Measurements from ENCODE around the gene C3orf70. TPM values are rescaled to one million over a fixed set of nuclear protein-coding genes. Genes with fewer than 3 reads are reported as not detected.

The C3orf70 gene, protein sequence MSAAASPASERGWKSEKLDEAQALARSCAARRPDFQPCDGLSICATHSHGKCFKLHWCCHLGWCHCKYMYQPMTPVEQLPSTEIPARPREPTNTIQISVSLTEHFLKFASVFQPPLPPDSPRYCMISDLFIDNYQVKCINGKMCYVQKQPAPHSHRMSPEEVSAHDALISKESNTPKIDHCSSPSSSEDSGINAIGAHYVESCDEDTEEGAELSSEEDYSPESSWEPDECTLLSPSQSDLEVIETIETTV
- under 1 TPM in 1 of 2 donors, not detected in 1; 0.06 TPM for total RNA-seq

DNA sequence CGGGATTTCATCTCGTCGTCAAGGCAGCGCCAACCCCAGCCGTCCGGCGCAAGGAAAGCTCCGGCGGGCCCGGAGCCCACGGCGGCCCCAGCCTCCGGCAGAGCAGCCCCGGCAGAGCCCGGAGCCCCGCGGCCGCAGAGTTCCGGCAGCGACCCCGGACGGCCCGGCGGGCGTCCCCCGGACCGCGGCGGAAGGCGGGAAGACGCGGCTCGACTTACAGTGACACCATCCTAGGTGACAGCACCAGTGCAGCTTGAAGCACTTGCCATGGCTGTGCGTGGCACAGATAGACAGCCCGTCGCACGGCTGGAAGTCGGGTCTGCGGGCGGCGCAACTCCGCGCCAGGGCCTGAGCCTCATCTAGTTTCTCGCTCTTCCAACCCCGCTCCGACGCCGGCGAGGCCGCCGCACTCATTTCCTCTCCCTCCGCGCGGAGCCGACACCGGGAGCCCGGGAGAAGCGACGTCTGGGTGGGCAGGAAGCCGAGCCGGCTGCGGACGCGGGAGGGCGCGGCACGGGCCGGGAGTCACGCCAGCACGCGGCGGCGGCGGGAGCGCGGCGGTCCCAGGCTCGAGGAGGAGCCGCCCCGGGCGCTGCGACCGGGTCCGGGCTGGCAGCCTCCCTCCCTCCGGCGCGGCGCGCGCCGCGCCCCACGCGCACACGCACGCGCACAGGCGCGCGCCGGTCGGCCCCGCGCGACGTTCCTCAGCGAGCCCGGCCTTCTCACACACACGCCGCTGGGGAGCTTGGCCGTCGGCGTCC lies at the start of gene C3orf70:
Gene C3orf70, minus strand, starts transcription at position 651 of the 761 bp plus-strand sequence. Its CDS starts 237 bp downstream, at position 414.
- H3K9me3 Mint-ChIP-seq: no peaks in the 10 kb centered on the region
- DNase-seq (ENCODE audit: low spot score in 2 of 2) (peak in 1 of 2 donors; percentile 39), ATAC-seq (peak; percentile 45 to 75)
- no peak within 1 kb of the TSS for H3K27ac Mint-ChIP-seq
- H3K36me3 Mint-ChIP-seq: peaks cover 0 to 13% of the 10 kb centered on the region in 2 donors

DNA sequence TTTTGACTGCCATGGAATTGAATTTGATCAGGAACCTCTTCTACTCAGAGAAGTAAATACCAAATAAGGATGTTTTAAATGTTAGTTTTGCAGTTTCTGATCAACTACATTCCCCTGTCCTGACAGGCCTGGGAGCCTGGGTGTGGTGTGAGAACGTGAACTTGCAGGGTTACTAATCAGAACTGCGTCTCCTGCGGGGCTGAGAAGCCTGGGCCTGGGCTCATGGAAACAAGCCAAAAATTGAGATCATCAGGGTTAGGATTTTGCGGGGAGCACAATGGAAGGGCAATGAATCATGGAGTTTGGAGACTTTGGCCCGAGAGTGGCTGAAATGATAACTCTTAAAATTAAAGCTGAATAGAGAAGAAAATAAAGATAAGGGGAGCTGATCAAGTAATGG lies 47.8 kb upstream of the C3orf70 start:
- Mint-ChIP-seq H3K27ac (no peak overlapping the region), H3K36me3 (peaks cover 5 to 7% of the 10 kb centered on the region in 2 donors), H3K9me3 (peaks cover under 1 to 1% of the 10 kb centered on the region in 2 donors)
- ATAC-seq: no peak
- no peak for DNase-seq (ENCODE audit: low spot score in 2 of 2)

DNA sequence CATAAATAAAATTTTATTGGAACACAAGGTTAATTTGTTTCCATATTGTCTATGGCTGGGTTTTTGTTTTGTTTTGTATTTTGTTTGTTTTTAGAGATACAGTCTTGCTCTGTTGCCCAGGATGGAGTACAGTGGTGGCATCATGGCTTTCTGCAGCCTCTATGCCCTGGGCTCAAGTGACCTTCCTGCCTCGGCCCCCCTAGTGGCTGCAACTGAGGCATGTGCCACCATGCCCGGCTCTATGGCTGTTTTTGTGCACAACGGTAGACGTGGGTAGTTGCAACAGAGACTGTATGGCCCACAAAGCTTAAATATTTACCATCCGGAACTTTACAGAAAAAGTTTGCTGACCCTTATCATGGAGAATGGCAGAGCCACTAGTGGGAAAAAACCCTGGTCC lies 46.8 kb upstream of the C3orf70 start:
- H3K9me3 Mint-ChIP-seq: peaks cover 4 to 9% of the 10 kb centered on the region in 2 donors
- no peak overlapping the region for H3K27ac Mint-ChIP-seq
- DNase-seq (ENCODE audit: low spot score in 2 of 2): no peak
- no peak for ATAC-seq
- H3K36me3 Mint-ChIP-seq: peaks cover 7 to 11% of the 10 kb centered on the region in 2 donors

GRCh38 chr3:185199206-185199605 lies 46.3 kb upstream of the C3orf70 start:
- peaks cover 7 to 11% of the 10 kb centered on the region in 2 donors for H3K36me3 Mint-ChIP-seq
- peaks cover 4 to 9% of the 10 kb centered on the region in 2 donors for H3K9me3 Mint-ChIP-seq
- no peak overlapping the region for H3K27ac Mint-ChIP-seq
- ATAC-seq (no peak), DNase-seq (ENCODE audit: low spot score in 2 of 2) (no peak)

GRCh38 chr3:185197068-185197467 lies 44.2 kb upstream of the C3orf70 start:
- DNase-seq (ENCODE audit: low spot score in 2 of 2): no peak
- H3K9me3 Mint-ChIP-seq: peaks cover 4 to 9% of the 10 kb centered on the region in 2 donors
- no peak for ATAC-seq
- H3K27ac Mint-ChIP-seq: no peak overlapping the region
- peaks cover 7 to 20% of the 10 kb centered on the region in 2 donors for H3K36me3 Mint-ChIP-seq

- peaks cover 4 to 9% of the 10 kb centered on the region in 2 donors for H3K9me3 Mint-ChIP-seq
- H3K36me3 Mint-ChIP-seq: peaks cover 7 to 18% of the 10 kb centered on the region in 2 donors
- DNase-seq (ENCODE audit: low spot score in 2 of 2): no peak
- no peak for ATAC-seq
- no peak overlapping the region for H3K27ac Mint-ChIP-seq
These were observed 42.8 kb upstream of the C3orf70 start for GRCh38 chr3:185195652-185196051.

DNA sequence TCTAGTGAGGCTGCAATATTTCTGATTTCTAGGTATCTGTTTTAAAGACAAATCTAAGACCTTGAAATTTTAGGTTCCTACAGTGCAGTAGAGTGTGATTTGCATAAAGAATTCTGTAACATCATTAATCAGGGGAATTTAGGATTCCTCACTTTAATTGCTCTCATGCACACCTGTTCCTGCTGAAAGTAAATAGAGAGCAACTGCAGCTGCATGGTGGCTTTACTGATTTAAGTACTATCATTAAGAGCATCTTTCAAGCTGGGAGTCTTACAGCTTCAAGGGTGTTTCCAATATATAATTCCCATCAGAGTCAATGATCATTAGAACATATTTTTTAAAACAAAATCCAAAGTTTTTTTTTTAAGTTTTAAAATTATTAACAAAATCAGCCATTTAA lies 36.0 kb upstream of the C3orf70 start:
- no peaks in the 10 kb centered on the region for H3K9me3 Mint-ChIP-seq
- DNase-seq (ENCODE audit: low spot score in 2 of 2): no peak
- no peak for ATAC-seq
- peaks cover 0 to 9% of the 10 kb centered on the region in 2 donors for H3K36me3 Mint-ChIP-seq
- no peak overlapping the region for H3K27ac Mint-ChIP-seq

DNA sequence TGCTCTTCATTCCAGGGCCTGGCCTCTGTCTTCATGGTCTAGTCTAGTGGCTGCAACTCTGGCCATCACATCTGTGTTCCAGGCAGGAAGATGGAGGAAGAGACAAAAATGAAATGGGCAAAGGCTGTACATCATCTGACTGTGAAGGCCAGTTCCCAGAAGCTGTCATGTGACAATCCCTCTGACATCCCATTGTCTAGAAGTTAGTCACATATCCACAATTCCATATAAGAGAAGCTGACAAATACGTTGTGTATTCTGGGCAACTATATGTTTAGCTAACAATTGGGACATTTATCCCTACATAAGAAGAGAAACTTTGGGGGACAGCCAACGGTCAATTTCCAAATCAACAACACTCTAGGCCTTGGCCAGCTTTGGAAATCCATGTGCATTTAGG lies 34.5 kb upstream of the C3orf70 start:
- Mint-ChIP-seq H3K36me3 (peaks cover 0 to 1% of the 10 kb centered on the region in 2 donors), H3K9me3 (no peaks in the 10 kb centered on the region), H3K27ac (no peak overlapping the region)
- DNase-seq (ENCODE audit: low spot score in 2 of 2): no peak
- ATAC-seq: no peak

DNA sequence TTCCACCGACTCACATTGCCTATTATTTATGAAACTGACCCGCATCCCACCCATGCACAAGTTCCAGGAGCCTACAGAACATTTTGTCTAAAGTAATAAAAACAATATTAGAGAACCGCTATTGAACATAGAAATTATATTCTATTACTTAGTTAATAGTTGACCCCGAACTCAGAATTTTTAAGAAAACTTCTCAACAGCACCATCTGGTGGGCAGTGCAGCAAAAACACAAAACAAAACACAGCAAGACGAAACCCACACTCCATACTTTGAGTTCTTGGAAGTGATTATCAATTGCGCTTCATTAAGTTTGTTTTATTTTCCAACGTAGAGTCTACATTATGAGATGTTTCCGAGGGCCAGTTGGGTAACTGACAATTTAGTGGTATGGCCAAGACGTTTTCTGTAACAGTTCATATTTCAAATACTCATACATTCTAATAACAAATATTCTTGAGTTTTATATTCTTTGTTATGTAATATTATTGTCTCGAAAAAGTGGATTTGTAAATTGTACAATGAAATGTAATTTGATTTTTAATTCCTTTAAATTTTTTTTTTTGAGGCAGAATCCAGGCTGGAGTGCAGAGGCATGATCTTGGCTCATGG lies 24.0 kb upstream of the C3orf70 start:
- ATAC-seq (no peak), DNase-seq (ENCODE audit: low spot score in 2 of 2) (peak in 1 of 2 donors; percentile 31)
- H3K27ac Mint-ChIP-seq: no peak overlapping the region
- H3K9me3 Mint-ChIP-seq: no peaks in the 10 kb centered on the region
- no peaks in the 10 kb centered on the region for H3K36me3 Mint-ChIP-seq

GRCh38 chr3:185175370-185175987 lies 22.6 kb upstream of the C3orf70 start:
- no peak overlapping the region for H3K27ac Mint-ChIP-seq
- no peak for DNase-seq (ENCODE audit: low spot score in 2 of 2)
- H3K36me3 Mint-ChIP-seq: no peaks in the 10 kb centered on the region
- no peaks in the 10 kb centered on the region for H3K9me3 Mint-ChIP-seq
- ATAC-seq: no peak

DNA sequence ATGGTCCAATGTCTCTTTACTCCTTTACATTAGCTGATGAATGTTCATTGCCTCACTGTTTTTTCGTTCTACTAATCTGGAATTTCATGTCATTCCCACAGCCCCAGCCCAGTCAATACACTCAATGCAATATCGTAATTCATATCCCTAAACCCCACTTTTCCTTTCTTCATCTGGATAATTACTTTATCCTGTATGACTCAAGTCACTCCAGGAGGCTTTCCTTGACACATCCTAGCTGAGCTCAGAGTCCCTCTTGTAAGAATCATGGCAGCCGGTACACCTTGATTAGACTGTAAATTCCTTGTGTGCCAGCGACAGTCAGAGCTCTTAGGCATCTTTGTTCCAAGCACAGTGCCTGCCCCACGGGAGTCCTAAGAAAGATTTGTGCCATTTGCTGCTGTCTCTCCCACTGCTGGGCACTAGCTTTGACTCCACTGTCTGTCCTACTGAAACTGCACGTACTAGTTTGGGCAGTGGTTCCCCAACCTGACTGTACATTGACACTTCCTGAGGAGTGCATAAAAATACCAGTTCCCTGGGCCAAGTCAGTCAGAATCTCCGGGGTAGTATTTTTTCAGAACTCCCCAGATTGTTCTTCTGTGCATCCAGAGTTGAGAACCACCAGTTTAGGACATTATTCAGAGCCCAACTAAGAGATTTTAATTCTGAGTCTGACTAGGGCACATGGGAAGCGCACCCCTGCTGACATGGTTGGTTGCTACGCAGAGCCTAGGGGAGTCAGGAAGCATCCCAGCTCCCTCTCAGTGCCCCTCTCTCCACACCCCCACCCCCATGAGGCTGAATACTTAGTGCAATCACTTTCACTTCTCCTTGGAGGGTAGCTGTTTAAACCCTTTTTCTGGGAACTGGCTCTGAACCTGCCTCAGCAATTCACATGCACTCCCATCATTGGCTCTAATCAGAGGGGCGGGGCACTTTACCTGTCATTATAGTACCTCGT lies 19.5 kb upstream of the C3orf70 start:
- ATAC-seq (no peak), DNase-seq (ENCODE audit: low spot score in 2 of 2) (no peak)
- no peak overlapping the region for H3K27ac Mint-ChIP-seq
- H3K36me3 Mint-ChIP-seq: no peaks in the 10 kb centered on the region
- H3K9me3 Mint-ChIP-seq: no peaks in the 10 kb centered on the region

DNA sequence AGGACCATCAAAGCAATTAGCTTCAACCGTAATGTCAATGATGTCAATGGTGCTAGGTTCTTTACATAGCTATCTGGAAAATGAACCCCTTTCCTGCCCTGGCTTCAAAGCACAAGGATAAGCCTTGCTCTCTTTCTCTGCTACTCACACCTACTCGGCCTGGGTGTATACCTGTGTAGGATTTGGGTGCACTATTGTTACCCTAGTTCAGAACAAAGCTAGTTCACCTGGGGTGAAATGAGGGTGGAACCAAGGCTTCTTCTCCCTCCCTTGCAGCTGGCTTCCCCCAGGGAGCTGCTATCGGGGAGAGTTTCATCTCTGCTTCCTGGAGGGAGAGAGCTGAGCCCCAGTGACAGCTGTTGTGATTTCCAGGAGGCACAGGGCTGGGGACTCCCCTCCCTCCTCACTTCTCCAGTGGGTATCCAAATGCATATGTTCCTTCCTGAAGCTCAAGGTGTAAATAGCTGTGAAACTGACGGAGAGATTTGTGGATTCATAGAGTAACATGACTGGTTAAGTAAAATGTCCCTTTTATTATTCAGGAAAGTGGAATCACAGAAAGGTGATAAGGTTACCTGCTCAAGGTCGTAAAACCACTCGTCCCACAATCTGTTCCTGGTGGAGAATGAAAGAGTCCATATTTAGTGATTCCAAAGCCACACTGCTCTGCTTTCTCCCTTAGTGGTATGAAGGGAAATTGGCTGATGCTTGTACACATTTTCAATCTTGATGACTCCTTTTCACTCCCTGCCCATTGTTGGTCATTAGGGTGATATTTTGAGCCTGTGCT lies 11.8 kb upstream of the C3orf70 start:
- Mint-ChIP-seq H3K9me3 (no peaks in the 10 kb centered on the region), H3K36me3 (no peaks in the 10 kb centered on the region), H3K27ac (no peak overlapping the region)
- DNase-seq (ENCODE audit: low spot score in 2 of 2): no peak
- no peak for ATAC-seq

DNA sequence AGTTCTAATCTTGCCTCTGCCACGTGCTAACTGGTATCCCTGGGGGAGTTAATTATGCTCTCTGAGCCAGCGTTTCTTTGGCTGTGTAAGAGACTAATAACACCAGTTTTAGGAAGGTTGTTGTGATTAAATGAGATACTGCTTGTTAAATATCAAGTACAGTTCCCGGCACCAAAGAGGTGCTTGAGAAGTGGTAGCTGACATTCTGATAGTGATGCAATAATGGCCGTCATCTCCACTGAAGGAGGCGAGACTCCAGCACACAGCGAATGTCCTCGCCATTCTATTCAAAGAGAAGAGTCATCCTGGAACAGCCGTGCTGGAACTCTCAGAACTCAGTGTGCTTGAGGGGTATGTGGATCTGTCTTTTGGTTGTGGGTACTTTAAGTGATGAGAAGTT lies 9.8 kb upstream of the C3orf70 start:
- Mint-ChIP-seq H3K9me3 (no peaks in the 10 kb centered on the region), H3K27ac (no peak overlapping the region), H3K36me3 (no peaks in the 10 kb centered on the region)
- ATAC-seq: no peak
- DNase-seq (ENCODE audit: low spot score in 2 of 2): no peak

DNA sequence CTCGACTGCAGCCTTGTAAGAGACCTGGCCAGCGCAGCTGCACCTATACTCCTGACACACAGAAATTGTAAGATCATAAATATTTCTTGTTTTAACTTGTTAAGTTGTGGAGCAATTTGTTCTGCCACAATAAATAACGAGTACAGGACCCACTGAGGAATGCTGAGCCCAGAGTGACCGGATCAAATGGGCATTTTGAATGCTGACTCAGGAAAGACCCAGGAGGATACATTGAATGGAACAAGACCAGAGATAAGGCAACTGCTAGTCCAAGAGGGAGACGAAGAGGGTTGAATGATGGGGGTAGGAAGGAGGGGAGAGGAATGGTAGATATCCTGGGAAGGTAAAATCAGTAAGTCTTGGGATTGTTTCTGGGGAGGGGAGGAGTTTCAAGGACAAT lies 8.9 kb upstream of the C3orf70 start:
- ATAC-seq: no peak

GRCh38 chr3:185157347-185157746 lies 4.5 kb upstream of the C3orf70 start:
- no peak overlapping the region for H3K27ac Mint-ChIP-seq
- DNase-seq (ENCODE audit: low spot score in 2 of 2) (no peak), ATAC-seq (no peak)
- peaks cover 0 to 4% of the 10 kb centered on the region in 2 donors for H3K36me3 Mint-ChIP-seq
- no peaks in the 10 kb centered on the region for H3K9me3 Mint-ChIP-seq

More for the DNA sequence above, 8.9 kb upstream of the C3orf70 start:
- Mint-ChIP-seq H3K9me3 (no peaks in the 10 kb centered on the region), H3K27ac (no peak overlapping the region), H3K36me3 (no peaks in the 10 kb centered on the region)
- DNase-seq (ENCODE audit: low spot score in 2 of 2): no peak
